GM23338 (cell line): Measurements from ENCODE around the gene AIP. TPM values are rescaled to one million over a fixed set of nuclear protein-coding genes. Genes with fewer than 3 reads are reported as not detected.
A peak's percentile ranks its signal among the peaks of the same experiment; 100 is the strongest.

Source experiments
- ATAC-seq: fragments of 200-7000 bp; cut with Tn5 transposase; 3 replicates; pipeline ENCODE4 v1.9.1; 2020
- DNase-seq: peaks from one replicate; pipeline ENCODE4 v3.0.0-alpha.2; 2015; ENCODE audit warnings: low spot score
- H2AFZ ChIP-seq: fragments of 200-600 bp; sonication (generic); 2 replicates; pipeline ENCODE4 v1.8.0; 2016; ENCODE audit warnings: antibody characterized with exemption, mild to moderate bottlenecking, moderate library complexity
- H3F3A ChIP-seq: fragments of 200-600 bp; sonication (generic); replicated peaks from 2 replicates; pipeline ENCODE4 v1.8.0; 2017; ENCODE audit warnings: antibody characterized with exemption, mixed run types, low read depth
- H3K27ac ChIP-seq: fragments of 200-600 bp; sonication (generic); 2 replicates; pipeline ENCODE4 v1.6.1; 2016; ENCODE audit warnings: low read depth
- H3K27me3 ChIP-seq: fragments of 200-600 bp; sonication (generic); 2 replicates; pipeline ENCODE4 v1.8.0; 2016; ENCODE audit warnings: mild to moderate bottlenecking, mixed run types, moderate library complexity; ENCODE audit not compliant: insufficient read depth
- H3K36me3 ChIP-seq: fragments of 200-600 bp; sonication (generic); 2 replicates; pipeline ENCODE4 v1.8.0; 2016; ENCODE audit warnings: mild to moderate bottlenecking; ENCODE audit not compliant: insufficient read depth
- H3K4me1 ChIP-seq: fragments of 200-600 bp; sonication (generic); 2 replicates; pipeline ENCODE4 v1.8.0; 2016; ENCODE audit warnings: mild to moderate bottlenecking, moderate library complexity; ENCODE audit not compliant: insufficient read depth
- H3K4me2 ChIP-seq: fragments of 200-600 bp; sonication (generic); 2 replicates; pipeline ENCODE4 v1.7.1; 2017; ENCODE audit warnings: mixed run types
- H3K4me3 ChIP-seq: fragments of 200-600 bp; sonication (generic); 2 replicates; pipeline ENCODE4 v1.6.1; 2016; ENCODE audit warnings: mixed run types
- H3K79me2 ChIP-seq: fragments of 200-600 bp; sonication (generic); replicated peaks from 2 replicates; pipeline ENCODE4 v1.8.0; 2017; ENCODE audit warnings: mild to moderate bottlenecking; ENCODE audit not compliant: insufficient read depth
- H3K9me2 ChIP-seq: fragments of 200-600 bp; sonication (generic); 2 replicates; pipeline ENCODE4 v1.8.0; 2017; ENCODE audit not compliant: insufficient read depth
- H4K20me1 ChIP-seq: fragments of 200-600 bp; sonication (generic); replicated peaks from 2 replicates; pipeline ENCODE4 v1.8.0; 2017; ENCODE audit warnings: mild to moderate bottlenecking; ENCODE audit not compliant: insufficient read depth
- H3K27ac Mint-ChIP-seq: 2 replicates; pipeline ENCODE4 v1.8.0; 2020; ENCODE audit warnings: inconsistent platforms, mild to moderate bottlenecking, moderate library complexity, mixed read lengths
- H3K27me3 Mint-ChIP-seq: 3 replicates; pipeline ENCODE4 v1.8.0; 2022; ENCODE audit warnings: low read depth, mild to moderate bottlenecking, moderate library complexity, mixed read lengths, inconsistent platforms; ENCODE audit not compliant: insufficient read depth, poor library complexity
- H3K36me3 Mint-ChIP-seq: 3 replicates; pipeline ENCODE4 v1.8.0; 2021; ENCODE audit warnings: low read depth, mild to moderate bottlenecking, inconsistent platforms, moderate library complexity, mixed read lengths
- H3K4me1 Mint-ChIP-seq: 3 replicates; pipeline ENCODE4 v1.8.0; 2020; ENCODE audit warnings: mild to moderate bottlenecking, inconsistent platforms, mixed read lengths
- H3K4me3 Mint-ChIP-seq: 3 replicates; pipeline ENCODE4 v1.8.0; 2021; ENCODE audit warnings: moderate library complexity, mild to moderate bottlenecking, inconsistent platforms, mixed read lengths
- H3K9me3 Mint-ChIP-seq: 3 replicates; pipeline ENCODE4 v1.8.0; 2020; ENCODE audit warnings: moderate library complexity, mild to moderate bottlenecking, inconsistent platforms, mixed read lengths
- CREB1 ChIP-seq: fragments of 250-450 bp; sonication (Bioruptor Pico); IDR thresholded peaks from 2 replicates; pipeline ENCODE4 v1.5.0; 2020; ENCODE audit warnings: low read depth, mild to moderate bottlenecking, moderate library complexity
- CTCF ChIP-seq, 2 experiments: fragments of 200-600 bp in 1 of 2; sonication (generic) in 1 of 2; conservative IDR thresholded peaks; 2 replicates each; pipeline versions ENCODE4 v1.5.1 to v1.6.1; 2016 to 2017; ENCODE audit warnings: antibody characterized with exemption in 2 of 2, low read depth in 2 of 2, mild to moderate bottlenecking in 2 of 2, moderate library complexity in 1 of 2
- ETS1 ChIP-seq: IDR thresholded peaks from 2 replicates; pipeline ENCODE4 v1.6.1; 2016; ENCODE audit warnings: antibody characterized with exemption
- EZH2 ChIP-seq: fragments of 200-600 bp; sonication (generic); IDR thresholded peaks from one replicate; pipeline ENCODE4 v1.8.0; 2017; ENCODE audit warnings: antibody characterized with exemption, mild to moderate bottlenecking, low read depth; ENCODE audit not compliant: unreplicated experiment
- EZH2phosphoT487 ChIP-seq: fragments of 200-600 bp; sonication (generic); IDR thresholded peaks from one replicate; pipeline ENCODE4 v1.8.1; 2018; ENCODE audit warnings: antibody characterized with exemption; ENCODE audit not compliant: unreplicated experiment
- JUNB ChIP-seq: IDR thresholded peaks from one replicate; pipeline ENCODE4 v1.6.1; 2016; ENCODE audit warnings: antibody characterized with exemption; ENCODE audit not compliant: unreplicated experiment
- NANOG ChIP-seq: IDR thresholded peaks from 2 replicates; pipeline ENCODE4 v1.6.1; 2016; ENCODE audit warnings: antibody characterized with exemption, borderline replicate concordance
- POLR2AphosphoS5 ChIP-seq: IDR thresholded peaks from 2 replicates; pipeline ENCODE4 v1.6.1; 2016; ENCODE audit warnings: antibody characterized with exemption, low read depth
- REST ChIP-seq: IDR thresholded peaks from one replicate; pipeline ENCODE4 v1.6.1; 2018; ENCODE audit warnings: antibody characterized with exemption; ENCODE audit not compliant: unreplicated experiment
- STAT1 ChIP-seq: IDR thresholded peaks from one replicate; pipeline ENCODE4 v1.6.1; 2016; ENCODE audit warnings: antibody characterized with exemption; ENCODE audit not compliant: unreplicated experiment
- ZNF331 ChIP-seq: fragments of 250-450 bp; sonication (Bioruptor Pico); IDR thresholded peaks from 2 replicates; pipeline ENCODE4 v1.5.0; 2020; ENCODE audit warnings: low read depth, mild to moderate bottlenecking, moderate library complexity
- polyA plus RNA-seq: library from polyadenylated mRNA; unstranded; fragments of >200 nt; fragmentation: Nextera tagmentation; extraction: Ambion mirVana; gene quantifications from 2 replicates; pipeline ENCODE4 v1.2.1, GENCODE V29; 2016
- total RNA-seq: library from RNA; depleted of rRNA; stranded (reverse); fragments of >200 nt; shearing (Covaris generic); gene quantifications from 2 replicates; pipeline ENCODE4 v1.2.3, GENCODE V29; 2014

The AIP gene
- total and polyA plus RNA-seq, 2 experiments from 2014 or later, result 29.1 to 32.1 TPM

GRCh38 chr11:67502328-67502979 is 19.6 kb downstream of the AIP start:
- Histone ChIP-seq H3F3A (peaks cover 12% of the 10 kb centered on the region; the same call in 1 of the 2 replicates), H3K36me3 (peaks cover 4% of the 10 kb centered on the region; the same call in 1 of the 2 replicates), H3K4me2 (no peak overlapping the region), H3K27me3 (no peaks in the 10 kb centered on the region; the same call in 1 of the 2 replicates), H3K27ac (no peak overlapping the region), H4K20me1 (peaks cover 15% of the 10 kb centered on the region), H2AFZ (no peak overlapping the region), H3K4me1 (peaks cover 21% of the 10 kb centered on the region), H3K79me2 (peaks cover 5% of the 10 kb centered on the region; the same call in 1 of the 2 replicates), H3K9me2 (no peaks in the 10 kb centered on the region), H3K4me3 (no peak overlapping the region)
- DNase-seq (no peak), ATAC-seq (no peak)
- no peak for TF ChIP-seq STAT1
- no peak for TF ChIP-seq CREB1 (CRISPR knock-in tag)
- TF ChIP-seq CTCF (conservative IDR thresholded peaks at IDR 0.05; ENCODE audit: low read depth in 2 of 2), result no peak
- TF ChIP-seq ZNF331 (CRISPR knock-in tag), result no peak
- no peak for TF ChIP-seq JUNB
- no peak for TF ChIP-seq ETS1
- TF ChIP-seq EZH2phosphoT487, result no peak
- no peak for TF ChIP-seq POLR2AphosphoS5
- Mint-ChIP-seq H3K4me3 (peak overlapping the region; percentile 62), H3K9me3 (no peaks in the 10 kb centered on the region; the same call in 2 of the 3 replicates), H3K27ac (no peak overlapping the region), H3K4me1 (peaks cover 23% of the 10 kb centered on the region), H3K27me3 (peaks cover 18% of the 10 kb centered on the region), H3K36me3 (peaks cover 16% of the 10 kb centered on the region)

- peaks cover 4% of the 10 kb centered on the region; the same call in 1 of the 2 replicates for H3K36me3 ChIP-seq
- Mint-ChIP-seq H3K9me3 (no peaks in the 10 kb centered on the region; the same call in 2 of the 3 replicates), H3K27me3 (peaks cover 18% of the 10 kb centered on the region), H3K4me1 (peaks cover 23% of the 10 kb centered on the region), H3K27ac (no peak overlapping the region), H3K4me3 (peak overlapping the region; percentile 62), H3K36me3 (peaks cover 16% of the 10 kb centered on the region)
- TF ChIP-seq CTCF (conservative IDR thresholded peaks at IDR 0.05; ENCODE audit: low read depth in 2 of 2) (no peak), NANOG (no peak), REST (no peak), STAT1 (no peak), EZH2phosphoT487 (no peak), ZNF331 (CRISPR knock-in tag) (no peak), EZH2 (no peak), JUNB (no peak)
- H3K79me2 ChIP-seq, result peaks cover 5% of the 10 kb centered on the region; the same call in 1 of the 2 replicates
- peak overlapping the region; percentile 95 for H3K4me2 ChIP-seq
- no peak overlapping the region for H2AFZ ChIP-seq
- peaks cover 15% of the 10 kb centered on the region for H4K20me1 ChIP-seq
- H3K27ac ChIP-seq, result no peak overlapping the region
- no peaks in the 10 kb centered on the region for H3K9me2 ChIP-seq
- H3K4me1 ChIP-seq, result peaks cover 21% of the 10 kb centered on the region
- peak overlapping the region; percentile 91 for H3K4me3 ChIP-seq
- DNase-seq (no peak), ATAC-seq (no peak)
- peaks cover 16% of the 10 kb centered on the region; the same call in 1 of the 2 replicates for H3F3A ChIP-seq
- H3K27me3 ChIP-seq, result no peaks in the 10 kb centered on the region; the same call in 1 of the 2 replicates
These were observed 20.5 kb downstream of the AIP start for GRCh38 chr11:67503119-67504004.
